Neural cell (in vitro differentiated cells): ENCODE results near the gene UBA1.

Experiments
- EP300 ChIP-seq: fragments of 450-650 bp; conservative IDR thresholded peaks from 2 replicates; pipeline ENCODE4 v1.6.1; 2014; ENCODE audit warnings: antibody characterized with exemption, mild to moderate bottlenecking, moderate library complexity; ENCODE audit not compliant: poor library complexity, severe bottlenecking
- EZH2 ChIP-seq: fragments of 200-600, 300-800 bp; shearing (Covaris generic), sonication (generic); IDR thresholded peaks from 2 replicates; pipeline ENCODE4 v1.6.1; 2014; ENCODE audit warnings: antibody characterized with exemption, low read length, borderline replicate concordance, mild to moderate bottlenecking; ENCODE audit not compliant: insufficient read depth, poor library complexity, severe bottlenecking
- MXI1 ChIP-seq: fragments of 450-650 bp; conservative IDR thresholded peaks from 2 replicates; pipeline ENCODE4 v1.6.1; 2014; ENCODE audit warnings: antibody characterized with exemption, mild to moderate bottlenecking; ENCODE audit not compliant: poor library complexity, severe bottlenecking
- POLR2AphosphoS5 ChIP-seq: IDR thresholded peaks from 2 replicates; pipeline ENCODE4 v1.6.1; 2012
- SMC3 ChIP-seq: fragments of 450-650 bp; conservative IDR thresholded peaks from 2 replicates; pipeline ENCODE4 v1.6.1; 2014; ENCODE audit warnings: antibody characterized with exemption, mild to moderate bottlenecking, moderate library complexity; ENCODE audit not compliant: poor library complexity
- TAF1 ChIP-seq: IDR thresholded peaks from 2 replicates; pipeline ENCODE4 v1.6.1; 2012; ENCODE audit warnings: low read depth
- TF ChIP-seq, protein P1 (sequence below): fragments of 450-650 bp; IDR thresholded peaks from 2 replicates; pipeline ENCODE4 v1.5.1; 2014; ENCODE audit warnings: antibody characterized with exemption, mild to moderate bottlenecking, moderate library complexity; ENCODE audit not compliant: poor library complexity, severe bottlenecking

DNA sequence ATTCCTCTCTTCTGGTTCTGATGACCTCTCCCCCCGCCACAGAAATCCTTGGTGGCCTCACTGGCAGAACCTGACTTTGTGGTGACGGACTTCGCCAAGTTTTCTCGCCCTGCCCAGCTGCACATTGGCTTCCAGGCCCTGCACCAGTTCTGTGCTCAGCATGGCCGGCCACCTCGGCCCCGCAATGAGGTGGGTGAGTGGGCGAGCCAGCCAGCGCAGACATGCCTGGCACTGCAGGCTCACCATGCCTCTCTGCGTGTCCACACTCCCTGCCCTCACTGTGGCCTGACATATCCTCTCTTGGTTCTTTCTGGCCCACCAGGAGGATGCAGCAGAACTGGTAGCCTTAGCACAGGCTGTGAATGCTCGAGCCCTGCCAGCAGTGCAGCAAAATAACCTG, 8.7 kb downstream of the UBA1 start:
- TF ChIP-seq, protein P1, sequence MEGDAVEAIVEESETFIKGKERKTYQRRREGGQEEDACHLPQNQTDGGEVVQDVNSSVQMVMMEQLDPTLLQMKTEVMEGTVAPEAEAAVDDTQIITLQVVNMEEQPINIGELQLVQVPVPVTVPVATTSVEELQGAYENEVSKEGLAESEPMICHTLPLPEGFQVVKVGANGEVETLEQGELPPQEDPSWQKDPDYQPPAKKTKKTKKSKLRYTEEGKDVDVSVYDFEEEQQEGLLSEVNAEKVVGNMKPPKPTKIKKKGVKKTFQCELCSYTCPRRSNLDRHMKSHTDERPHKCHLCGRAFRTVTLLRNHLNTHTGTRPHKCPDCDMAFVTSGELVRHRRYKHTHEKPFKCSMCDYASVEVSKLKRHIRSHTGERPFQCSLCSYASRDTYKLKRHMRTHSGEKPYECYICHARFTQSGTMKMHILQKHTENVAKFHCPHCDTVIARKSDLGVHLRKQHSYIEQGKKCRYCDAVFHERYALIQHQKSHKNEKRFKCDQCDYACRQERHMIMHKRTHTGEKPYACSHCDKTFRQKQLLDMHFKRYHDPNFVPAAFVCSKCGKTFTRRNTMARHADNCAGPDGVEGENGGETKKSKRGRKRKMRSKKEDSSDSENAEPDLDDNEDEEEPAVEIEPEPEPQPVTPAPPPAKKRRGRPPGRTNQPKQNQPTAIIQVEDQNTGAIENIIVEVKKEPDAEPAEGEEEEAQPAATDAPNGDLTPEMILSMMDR: no peak
- TF ChIP-seq POLR2AphosphoS5 (no peak), EZH2 (no peak), EP300 (no peak), SMC3 (no peak), TAF1 (no peak), MXI1 (no peak)
